ENCODE data around the gene PID1.

PID1 gene

DNA sequence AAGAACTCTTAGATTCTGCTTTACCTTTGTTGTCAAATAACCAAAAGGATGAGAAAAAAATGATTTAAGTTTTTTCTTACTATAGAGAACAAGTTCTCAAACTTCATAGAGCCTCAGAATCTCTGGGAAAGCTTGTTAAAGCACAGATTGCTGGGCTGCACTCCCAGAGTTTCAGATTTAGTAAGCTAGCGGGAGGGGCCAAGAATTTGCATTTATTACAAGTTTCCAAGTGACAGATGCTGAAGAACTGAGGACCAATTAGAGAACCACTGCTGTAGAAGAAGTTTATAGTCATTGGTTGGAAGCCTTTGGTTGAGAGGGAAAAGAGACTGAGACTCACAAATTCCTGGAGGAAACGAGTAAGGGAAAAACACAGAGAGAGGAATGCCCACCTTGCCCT, 32.1 kb downstream of the PID1 start:
- TF ChIP-seq POLR2AphosphoS5 (IDR thresholded peaks at IDR 0.05; ENCODE audit: low read depth): no peak
- TF ChIP-seq SPI1 (IDR thresholded peaks at IDR 0.05; ENCODE audit: borderline replicate concordance, low read depth): no peak
- TF ChIP-seq, protein P1, sequence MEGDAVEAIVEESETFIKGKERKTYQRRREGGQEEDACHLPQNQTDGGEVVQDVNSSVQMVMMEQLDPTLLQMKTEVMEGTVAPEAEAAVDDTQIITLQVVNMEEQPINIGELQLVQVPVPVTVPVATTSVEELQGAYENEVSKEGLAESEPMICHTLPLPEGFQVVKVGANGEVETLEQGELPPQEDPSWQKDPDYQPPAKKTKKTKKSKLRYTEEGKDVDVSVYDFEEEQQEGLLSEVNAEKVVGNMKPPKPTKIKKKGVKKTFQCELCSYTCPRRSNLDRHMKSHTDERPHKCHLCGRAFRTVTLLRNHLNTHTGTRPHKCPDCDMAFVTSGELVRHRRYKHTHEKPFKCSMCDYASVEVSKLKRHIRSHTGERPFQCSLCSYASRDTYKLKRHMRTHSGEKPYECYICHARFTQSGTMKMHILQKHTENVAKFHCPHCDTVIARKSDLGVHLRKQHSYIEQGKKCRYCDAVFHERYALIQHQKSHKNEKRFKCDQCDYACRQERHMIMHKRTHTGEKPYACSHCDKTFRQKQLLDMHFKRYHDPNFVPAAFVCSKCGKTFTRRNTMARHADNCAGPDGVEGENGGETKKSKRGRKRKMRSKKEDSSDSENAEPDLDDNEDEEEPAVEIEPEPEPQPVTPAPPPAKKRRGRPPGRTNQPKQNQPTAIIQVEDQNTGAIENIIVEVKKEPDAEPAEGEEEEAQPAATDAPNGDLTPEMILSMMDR (IDR thresholded peaks at IDR 0.05; ENCODE audit: insufficient read depth, low read length): no peak
- TF ChIP-seq, protein P2, sequence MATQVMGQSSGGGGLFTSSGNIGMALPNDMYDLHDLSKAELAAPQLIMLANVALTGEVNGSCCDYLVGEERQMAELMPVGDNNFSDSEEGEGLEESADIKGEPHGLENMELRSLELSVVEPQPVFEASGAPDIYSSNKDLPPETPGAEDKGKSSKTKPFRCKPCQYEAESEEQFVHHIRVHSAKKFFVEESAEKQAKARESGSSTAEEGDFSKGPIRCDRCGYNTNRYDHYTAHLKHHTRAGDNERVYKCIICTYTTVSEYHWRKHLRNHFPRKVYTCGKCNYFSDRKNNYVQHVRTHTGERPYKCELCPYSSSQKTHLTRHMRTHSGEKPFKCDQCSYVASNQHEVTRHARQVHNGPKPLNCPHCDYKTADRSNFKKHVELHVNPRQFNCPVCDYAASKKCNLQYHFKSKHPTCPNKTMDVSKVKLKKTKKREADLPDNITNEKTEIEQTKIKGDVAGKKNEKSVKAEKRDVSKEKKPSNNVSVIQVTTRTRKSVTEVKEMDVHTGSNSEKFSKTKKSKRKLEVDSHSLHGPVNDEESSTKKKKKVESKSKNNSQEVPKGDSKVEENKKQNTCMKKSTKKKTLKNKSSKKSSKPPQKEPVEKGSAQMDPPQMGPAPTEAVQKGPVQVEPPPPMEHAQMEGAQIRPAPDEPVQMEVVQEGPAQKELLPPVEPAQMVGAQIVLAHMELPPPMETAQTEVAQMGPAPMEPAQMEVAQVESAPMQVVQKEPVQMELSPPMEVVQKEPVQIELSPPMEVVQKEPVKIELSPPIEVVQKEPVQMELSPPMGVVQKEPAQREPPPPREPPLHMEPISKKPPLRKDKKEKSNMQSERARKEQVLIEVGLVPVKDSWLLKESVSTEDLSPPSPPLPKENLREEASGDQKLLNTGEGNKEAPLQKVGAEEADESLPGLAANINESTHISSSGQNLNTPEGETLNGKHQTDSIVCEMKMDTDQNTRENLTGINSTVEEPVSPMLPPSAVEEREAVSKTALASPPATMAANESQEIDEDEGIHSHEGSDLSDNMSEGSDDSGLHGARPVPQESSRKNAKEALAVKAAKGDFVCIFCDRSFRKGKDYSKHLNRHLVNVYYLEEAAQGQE (IDR thresholded peaks at IDR 0.05; ENCODE audit: insufficient replicate concordance, low read depth): no peak
- TF ChIP-seq GABPA (IDR thresholded peaks at IDR 0.05; ENCODE audit: low read depth): no peak
- no peaks in the 10 kb centered on the region for H3K27me3 ChIP-seq (ENCODE audit: insufficient read depth, poor library complexity, severe bottlenecking)
- no peak for DNase-seq (ENCODE audit: low read depth in 1 of 2, low spot score in 1 of 2)
- no peak overlapping the region for H3K27ac ChIP-seq (replicated peaks)
- no peak overlapping the region for H3K4me3 ChIP-seq (replicated peaks; ENCODE audit: insufficient read depth, low read length)

DNA sequence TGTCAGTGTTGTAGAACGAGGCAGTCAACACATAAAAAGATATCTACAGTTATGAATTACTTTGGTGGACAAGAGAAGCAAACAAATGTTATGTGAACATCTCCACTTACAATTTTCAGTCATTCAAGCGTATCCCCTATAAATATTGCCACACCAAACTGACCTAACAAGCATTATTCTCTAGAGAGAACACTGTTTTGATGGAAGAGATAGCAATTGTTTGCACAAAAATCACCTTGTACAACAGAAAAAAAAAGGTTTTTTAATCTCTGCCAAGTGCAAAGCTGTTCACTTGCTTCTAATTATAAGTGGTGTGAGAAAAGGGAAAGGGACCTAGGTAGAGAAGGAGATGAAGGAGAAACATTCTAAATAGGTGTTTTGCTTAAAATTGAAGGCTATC, 33.8 kb downstream of the PID1 start:
- no peaks in the 10 kb centered on the region for H3K27me3 ChIP-seq (ENCODE audit: insufficient read depth, poor library complexity, severe bottlenecking)
- DNase-seq (ENCODE audit: low read depth in 1 of 2, low spot score in 1 of 2): no peak
- TF ChIP-seq, protein P2 (IDR thresholded peaks at IDR 0.05; ENCODE audit: insufficient replicate concordance, low read depth): no peak
- TF ChIP-seq SPI1 (IDR thresholded peaks at IDR 0.05; ENCODE audit: borderline replicate concordance, low read depth): no peak
- TF ChIP-seq, protein P1 (IDR thresholded peaks at IDR 0.05; ENCODE audit: insufficient read depth, low read length): no peak
- TF ChIP-seq POLR2AphosphoS5 (IDR thresholded peaks at IDR 0.05; ENCODE audit: low read depth): no peak
- no peak for TF ChIP-seq GABPA (IDR thresholded peaks at IDR 0.05; ENCODE audit: low read depth)
- H3K27ac ChIP-seq (replicated peaks): no peak overlapping the region
- no peak overlapping the region for H3K4me3 ChIP-seq (replicated peaks; ENCODE audit: insufficient read depth, low read length)

DNA sequence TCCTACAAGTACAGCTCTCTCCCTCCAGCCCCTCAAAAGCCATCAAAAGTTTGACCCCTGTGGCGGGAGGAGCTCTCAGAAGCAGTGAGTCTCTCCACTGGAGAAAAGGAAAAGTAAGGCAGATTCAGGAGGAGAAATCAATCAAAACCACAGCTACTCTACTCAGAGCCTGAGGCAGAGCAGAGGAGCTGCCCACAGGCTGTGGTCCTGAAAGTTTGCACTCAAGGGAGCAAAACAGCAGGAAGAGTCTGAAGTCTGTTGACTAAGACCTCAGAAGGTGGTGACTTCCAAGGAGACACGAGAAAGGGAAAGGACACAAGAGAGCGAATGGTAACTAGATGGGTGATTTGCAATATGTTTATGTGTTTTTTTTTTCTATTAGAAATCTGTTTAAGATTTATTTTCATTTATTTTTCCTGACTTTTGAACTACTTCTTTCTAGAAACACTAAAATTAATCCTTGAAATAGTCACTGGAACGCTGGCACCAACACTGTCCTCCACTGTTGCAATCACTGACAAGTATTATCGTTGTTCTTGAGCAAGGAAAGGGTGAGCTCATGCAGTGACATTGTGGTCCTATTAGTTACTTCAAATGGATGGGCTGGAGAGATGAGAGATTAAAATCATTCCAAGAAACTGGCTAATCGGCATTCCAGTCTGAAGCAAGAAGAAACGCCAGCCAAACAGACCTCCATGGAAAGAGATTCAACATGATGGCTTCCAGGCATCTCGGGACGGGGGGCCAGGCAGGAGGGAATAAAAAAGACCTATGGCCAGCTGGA, 35.8 kb downstream of the PID1 start:
- Histone ChIP-seq H3K27ac (replicated peaks) (no peak overlapping the region), H3K4me3 (replicated peaks; ENCODE audit: insufficient read depth, low read length) (no peak overlapping the region), H3K27me3 (ENCODE audit: insufficient read depth, poor library complexity, severe bottlenecking) (no peaks in the 10 kb centered on the region)
- no peak for DNase-seq (ENCODE audit: low read depth in 1 of 2, low spot score in 1 of 2)
- TF ChIP-seq, protein P1 (IDR thresholded peaks at IDR 0.05; ENCODE audit: insufficient read depth, low read length): no peak
- TF ChIP-seq, protein P2 (IDR thresholded peaks at IDR 0.05; ENCODE audit: insufficient replicate concordance, low read depth): peak; percentile 87
